ENCODE results near the gene ZNF747.

The ZNF747 gene

DNA sequence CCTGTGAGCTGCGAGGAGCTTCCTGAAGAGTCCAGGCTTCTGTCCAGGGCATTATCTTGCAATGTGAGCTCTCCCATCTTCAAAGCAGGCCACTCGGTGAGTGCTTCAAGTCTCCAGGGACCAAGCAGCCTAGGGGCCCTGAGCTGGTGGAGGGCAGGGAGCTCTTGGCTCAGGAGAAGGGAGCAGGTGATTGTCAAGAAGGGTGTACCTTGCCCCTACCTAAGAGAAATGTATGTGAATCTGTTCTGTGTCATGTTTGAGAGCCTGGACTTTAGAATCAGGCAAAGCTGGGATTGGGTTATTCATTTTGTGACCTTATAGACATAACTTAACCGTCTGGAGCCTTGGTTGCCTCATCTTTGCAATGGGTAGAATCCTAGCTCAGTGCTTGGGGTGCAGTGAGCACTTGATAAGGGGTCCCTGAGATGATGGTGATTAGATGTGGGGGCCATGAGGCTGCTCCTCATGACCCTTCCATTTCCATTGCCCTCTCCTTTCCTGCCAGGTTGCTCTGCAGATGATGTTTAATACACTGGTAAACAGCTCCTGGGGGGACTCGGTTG lies 24.2 kb downstream of the ZNF747 start:
- no peak for DNase-seq

DNA sequence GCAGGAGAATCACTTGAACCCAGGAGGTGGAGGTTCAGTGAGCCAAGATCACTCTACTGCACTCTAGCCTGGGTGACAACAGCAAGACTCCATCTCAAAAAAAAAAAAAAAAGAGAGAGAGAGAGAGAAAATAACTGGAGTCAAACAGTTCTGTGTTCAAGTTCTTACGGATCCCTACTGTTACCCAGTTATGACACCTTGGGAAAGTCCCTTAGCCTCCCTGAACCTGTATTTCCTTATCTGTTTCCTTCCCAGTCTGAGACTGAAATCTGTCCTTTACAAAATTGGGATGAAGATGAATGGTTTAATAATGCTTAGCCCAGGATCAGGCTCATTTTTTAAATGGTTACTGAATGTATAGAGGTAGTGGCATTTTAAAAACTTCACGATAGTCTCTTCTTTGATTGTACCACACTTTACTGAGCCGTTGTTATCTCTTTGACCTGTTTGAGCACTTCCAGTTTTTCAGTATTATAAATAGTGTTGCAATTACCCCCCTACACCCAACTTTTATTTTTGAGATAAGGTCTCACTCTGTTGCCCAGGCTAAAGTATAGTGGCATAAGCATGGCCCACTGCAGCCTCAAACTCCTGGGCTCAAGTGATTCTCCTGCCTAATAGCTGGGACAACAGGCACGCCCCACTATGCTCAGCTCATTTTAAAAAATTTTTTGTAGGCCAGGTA lies 25.4 kb downstream of the ZNF747 start:
- no peak for DNase-seq

DNA sequence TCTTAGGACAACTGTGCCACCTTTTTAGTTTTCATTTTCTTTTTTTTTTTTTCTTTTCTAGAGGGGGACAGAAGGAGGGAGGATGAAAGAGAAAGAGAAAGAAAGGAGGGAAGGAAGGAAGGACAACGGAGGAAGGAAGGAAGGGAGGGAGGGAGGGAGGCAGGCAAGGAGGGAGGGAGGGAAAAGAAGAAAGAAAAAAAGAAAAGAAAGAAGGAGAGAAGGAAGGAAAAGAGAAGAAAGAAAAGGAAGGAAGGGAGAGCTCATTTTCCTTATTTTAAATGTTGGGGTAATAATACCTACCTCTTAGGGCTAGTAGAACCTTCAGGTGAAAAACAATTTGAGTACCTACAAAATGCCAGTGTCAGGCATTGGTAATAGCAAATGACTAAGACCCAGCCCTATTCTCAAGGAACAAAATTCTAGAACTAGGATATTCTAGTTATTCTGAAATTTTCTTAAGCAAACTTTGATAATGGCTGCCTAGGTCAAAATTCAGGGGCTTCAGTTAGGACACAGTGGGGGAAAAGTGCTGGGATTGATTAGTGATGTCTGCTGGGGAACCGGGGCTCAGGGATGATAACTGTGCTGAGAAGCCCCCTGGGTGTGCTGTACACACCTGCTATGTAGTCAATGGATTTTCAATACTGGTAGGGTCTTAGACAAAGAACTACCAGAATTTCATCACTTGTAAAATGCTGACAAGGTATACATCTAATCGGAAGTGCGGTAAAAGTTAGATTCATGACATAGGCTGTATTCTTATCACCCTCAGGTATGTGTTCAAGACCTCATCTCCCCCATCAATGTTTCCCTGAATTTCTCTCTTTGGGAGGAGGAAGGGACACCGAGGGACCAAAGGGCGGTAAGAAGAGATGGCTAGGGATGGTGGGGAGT lies 31.0 kb downstream of the ZNF747 start:
- no peak for DNase-seq

DNA sequence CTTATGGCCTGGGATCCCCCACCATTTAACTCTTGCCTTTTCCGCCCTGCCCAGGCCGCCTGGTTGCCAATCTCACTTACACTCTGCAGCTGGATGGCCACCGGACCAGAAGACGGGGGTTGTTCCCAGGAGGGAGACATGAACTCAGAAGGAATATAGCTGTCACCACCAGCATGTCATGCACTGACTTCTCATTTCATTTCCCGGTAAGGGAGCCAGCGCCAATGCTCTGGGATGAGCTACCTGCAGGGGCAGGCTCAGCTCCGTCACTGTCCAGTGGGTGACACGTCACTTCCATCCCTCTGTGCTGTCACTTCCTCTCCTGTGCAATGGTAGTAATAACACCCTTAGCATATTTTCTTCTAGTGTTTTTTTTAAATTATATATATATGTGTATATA lies 35.4 kb downstream of the ZNF747 start:
- DNase-seq: no peak

DNA sequence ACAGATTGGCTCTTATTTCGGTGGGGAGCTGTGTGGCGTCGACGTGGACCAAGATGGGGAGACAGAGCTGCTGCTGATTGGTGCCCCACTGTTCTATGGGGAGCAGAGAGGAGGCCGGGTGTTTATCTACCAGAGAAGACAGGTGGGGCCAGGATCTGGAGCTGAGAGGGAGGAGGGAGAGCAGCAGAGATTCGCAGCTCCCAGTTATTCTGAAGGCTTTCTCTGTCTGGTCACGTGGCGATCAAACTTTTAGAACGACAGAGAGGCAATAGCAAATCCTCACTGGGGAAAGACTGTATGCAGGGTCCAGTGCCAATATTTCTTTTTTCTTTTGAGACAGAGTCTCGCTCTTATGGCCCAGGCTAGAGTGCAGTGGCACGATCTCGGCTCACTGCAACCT lies 39.9 kb downstream of the ZNF747 start:
- no peak for DNase-seq

DNA sequence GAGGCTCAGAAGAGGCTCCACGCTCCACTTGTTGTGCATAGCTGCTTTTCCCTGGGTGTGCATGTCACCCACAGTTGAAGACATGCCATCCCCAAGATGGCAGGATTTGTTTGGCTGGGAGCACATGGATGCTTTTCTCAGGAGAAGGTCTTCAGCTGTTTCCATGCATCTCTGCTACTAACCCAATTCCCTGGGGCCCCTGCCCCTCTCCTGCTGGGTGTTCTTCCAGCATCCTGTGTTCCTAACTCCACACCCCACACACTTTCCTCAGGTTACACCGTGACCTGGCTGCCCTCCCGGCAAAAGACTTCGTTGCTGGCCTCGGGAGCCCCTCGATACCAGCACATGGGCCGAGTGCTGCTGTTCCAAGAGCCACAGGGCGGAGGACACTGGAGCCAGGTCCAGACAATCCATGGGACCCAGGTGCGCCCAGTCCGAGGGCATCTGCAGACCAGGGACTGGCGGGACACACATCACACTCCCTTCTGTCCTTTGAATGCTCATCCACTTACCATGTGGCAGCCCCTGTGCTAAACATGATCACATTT lies 40.6 kb downstream of the ZNF747 start:
- no peak for DNase-seq

DNA sequence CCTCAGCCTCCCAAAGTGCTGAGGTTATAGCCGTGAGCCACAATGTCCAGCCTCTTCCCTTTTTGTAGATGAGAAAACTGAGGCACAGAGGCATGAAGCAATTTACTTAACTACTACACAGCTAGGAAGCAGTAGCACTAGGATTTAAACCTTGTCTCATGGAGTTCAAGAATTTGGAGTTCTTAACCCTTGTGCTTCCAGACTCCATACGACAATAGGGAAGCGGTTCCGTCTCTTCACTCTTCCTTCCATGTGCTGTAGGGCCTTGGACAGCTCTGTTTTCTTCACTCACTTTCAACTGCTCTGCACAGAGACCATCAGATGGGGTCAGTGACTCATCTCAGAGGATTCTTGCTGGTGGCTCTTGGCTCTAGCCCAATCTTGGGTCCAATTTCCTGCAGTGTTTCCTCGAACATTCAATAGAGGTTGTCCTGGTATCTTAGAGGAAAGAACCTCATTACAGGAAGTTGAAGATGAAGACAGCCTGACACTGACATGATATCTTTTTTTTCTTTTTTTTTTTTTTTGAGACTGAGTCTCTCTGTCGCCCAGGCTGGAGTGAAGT lies 42.8 kb downstream of the ZNF747 start:
- peak; percentile 29 for DNase-seq

DNA sequence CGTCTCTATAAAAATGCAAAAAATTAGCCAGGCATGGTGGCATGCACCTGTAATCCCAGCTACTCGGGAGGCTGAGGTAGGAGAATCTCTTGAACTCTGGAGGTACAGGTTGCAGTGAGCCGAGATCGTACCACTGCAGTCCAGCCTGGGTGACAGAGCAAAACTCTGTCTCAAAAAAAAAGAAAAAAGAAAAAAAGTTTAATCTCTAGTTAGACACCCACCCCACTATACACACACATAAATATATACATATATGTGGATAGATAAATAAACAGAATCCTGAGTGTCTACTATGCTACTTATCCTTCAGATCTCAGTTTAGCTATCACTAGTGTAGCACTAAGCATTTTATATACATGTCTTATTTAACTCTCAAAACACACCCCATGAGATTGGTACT lies 43.4 kb downstream of the ZNF747 start:
- DNase-seq: no peak

DNA sequence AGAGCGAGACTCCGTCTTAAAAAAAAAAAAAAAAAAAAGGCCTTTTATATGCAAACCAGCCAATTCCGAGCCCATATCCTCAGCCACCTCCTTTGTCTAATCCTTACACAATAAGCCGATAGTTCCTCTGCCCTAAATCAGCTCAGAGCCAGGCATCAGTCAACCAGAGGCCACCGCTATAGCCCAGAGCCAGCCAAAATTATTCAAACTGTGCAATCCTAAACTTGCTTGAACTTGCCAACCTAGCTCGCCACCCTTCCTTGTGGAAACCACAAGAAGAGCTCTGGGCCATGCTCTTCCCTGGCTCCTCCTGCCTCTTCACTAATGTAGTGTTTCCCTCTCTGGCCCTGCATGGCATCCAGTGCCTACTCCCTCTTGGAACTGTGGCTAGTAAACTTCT lies 44.4 kb downstream of the ZNF747 start:
- no peak for DNase-seq

DNA sequence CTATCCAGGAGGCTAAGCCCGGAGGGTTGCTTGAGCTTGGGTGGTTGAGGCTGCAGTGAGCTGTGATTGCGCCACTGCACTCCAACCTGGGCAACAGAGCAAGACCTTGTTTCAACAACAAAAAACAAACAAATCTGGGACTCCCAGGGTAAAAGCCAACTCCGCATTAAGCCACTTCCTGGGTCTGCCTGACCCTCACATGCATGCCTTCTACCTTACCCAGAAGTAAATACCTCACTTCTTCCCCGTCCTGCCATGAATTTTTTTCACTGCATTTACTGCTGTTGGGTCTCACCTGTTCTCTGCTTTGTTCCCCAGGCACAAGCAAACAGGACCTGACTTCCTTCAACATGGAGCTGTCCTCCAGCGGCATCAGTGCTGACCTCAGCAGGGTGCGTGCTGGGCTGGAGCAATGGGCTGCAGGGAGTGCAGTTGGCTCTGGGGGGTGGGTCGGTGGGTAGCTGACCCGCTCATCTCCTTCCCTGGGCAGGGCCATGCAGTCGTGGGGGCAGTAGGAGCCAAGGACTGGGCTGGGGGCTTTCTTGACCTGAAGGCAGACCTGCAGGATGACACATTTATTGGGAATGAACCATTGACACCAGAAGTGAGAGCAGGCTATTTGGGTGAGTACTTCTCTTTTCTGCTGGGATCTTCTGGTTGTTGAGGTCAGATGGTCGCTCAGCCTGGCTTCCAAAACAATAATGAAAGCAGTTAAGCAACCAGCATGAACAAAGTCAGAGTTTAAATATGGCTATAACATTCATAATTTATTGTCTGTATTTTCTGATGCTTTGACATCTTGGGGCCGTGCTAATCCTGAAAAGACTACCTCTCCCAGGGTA lies 45.7 kb downstream of the ZNF747 start:
- no peak for DNase-seq

DNA sequence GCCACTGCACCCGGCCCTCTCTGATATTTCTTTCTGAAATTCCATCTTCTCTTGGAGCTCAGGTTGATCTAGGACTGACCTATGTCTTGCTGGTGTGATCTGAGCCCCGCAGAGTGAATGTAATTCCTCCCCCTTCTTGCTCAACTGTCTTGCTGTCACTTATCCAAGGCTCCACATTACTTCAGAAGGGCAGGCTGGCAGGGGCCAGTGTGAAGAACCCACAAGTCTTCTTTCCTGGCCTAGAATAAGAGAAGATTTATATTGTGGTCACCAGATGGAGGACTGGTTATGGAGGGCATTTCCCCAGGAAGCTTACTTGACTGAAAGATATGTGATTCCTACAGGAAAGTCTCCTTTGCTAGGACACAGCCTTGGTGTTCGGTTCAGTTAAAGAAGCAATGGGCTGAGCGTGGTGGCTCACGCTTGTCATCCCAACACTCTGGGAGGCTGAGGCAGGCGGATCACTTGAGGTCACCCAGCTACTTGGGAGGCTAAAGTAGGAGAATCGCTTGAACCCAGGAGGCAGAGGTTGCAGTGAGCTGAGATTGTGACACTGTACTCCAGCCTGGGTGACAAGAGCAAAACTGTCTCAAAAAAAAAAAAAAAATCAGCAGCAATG lies 48.7 kb downstream of the ZNF747 start:
- no peak for DNase-seq

DNA sequence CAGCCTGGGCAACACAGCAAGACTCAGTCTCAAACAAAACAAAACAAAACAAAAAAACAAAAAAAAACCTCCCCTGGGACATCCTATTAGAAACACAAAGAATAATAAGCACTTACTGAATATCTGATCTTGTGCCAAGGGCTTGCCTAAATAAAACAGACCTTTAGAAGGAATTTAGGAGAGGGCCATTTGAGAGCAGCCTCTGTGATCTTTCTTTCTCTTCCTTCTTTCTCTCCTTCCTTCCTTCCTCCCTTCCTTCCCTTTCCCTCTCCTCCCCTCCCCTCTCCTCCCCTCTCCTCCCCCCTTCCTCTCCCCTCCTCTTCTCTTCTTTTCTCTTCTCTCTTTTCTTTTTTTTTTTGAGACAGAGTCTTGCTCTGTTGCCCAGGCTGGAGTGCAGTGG lies 49.8 kb downstream of the ZNF747 start:
- DNase-seq: no peak

DNA sequence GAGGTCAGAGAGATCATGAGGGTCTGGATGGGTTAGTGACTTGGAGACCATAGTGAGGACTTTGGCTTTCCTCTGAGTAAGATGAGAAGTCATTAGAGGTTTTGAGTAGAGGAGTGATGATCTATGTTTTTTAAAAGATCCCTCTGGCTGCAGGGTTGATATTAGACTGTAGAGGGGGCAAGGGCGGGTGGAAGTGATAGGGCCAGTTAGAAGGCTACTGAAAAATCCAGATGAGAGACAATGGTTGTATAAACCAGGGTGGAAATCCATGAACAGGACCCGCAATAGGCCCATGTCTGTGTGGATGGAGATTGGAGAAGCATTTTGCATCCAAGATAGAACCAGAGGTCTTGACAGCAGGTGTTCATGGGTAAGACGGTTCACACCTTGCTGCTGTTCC lies 52.3 kb downstream of the ZNF747 start:
- no peak for DNase-seq

DNA sequence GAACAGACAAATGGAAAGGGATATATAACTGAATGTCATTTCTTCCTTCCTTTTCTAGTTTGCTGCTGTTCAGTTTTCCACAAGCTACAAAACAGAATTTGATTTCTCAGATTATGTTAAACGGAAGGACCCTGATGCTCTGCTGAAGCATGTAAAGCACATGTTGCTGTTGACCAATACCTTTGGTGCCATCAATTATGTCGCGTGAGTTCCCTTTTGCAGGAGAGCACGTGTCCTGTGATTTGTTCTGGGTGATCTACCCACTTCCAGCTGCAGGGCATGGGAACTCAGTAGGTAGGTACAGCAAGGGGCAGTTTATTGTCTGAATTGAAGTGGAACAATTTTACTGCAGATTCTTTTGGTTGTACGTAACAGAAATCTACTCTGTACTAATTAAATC lies 53.3 kb downstream of the ZNF747 start:
- no peak for DNase-seq
